H1 (cell line): Measurements from ENCODE around the gene ATP11A. TPM values are rescaled to one million over a fixed set of nuclear protein-coding genes. Genes with fewer than 3 reads are reported as not detected.

Experiments
- CEBPB ChIP-seq: IDR thresholded peaks from 2 replicates; pipeline ENCODE4 v1.6.1; 2012; ENCODE audit warnings: low read depth, low read length
- polyA plus RNA-seq, 7 experiments: library from polyadenylated mRNA; depleted of rRNA in 3 of 7; stranded (reverse) in 5 of 7; unstranded in 2 of 7; fragments of >200 nt in 5 of 7; fragments of 200-250 nt in 2 of 7; gene quantifications; 1 replicate in 5 of 7; 2 replicates in 1 of 7; 4 replicates in 1 of 7; pipeline versions ENCODE4 v1.2.1 to v1.2.3, GENCODE V29; 2011 to 2013; ENCODE audit warnings: missing spikeins in 2 of 7, mixed read lengths in 2 of 7
- total RNA-seq: library from RNA; stranded (reverse); fragmentation: NEBNext Ultra II Directional; extraction: Animal tissue kit (Norgen Biotek cat#: 25700); gene quantifications from 2 replicates; pipeline ENCODE4 v1.2.1, GENCODE V29; 2021

Gene ATP11A
- total and polyA plus RNA-seq, 2 of the 8 experiments (the other 6 are each of a cell fraction or from before 2014, with no cell fraction given) = 28.8 to 72.9 TPM

DNA sequence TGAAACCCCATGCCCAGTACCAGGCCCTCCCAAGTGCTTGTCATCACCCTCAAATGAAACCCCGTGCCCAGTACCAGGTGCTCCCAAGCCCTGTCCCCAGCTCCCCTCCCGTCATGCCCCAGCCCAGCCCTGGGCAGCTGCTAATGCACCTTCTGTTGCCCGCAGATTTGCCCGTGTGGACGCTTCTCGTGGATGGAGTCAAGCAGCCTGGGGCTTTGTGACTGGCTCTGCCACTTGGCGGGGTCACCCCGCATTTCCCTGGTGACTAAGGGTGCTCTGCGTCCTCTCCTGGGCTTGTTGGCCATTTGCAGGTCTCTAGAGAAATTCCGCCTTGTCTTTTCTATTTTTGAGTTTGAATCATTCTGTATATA lies 82.7 kb downstream of the ATP11A start (continued):
- no peak for TF ChIP-seq CEBPB
- TF ChIP-seq, all 59 proteins: peak for 0
